GM12878 (cell line): ENCODE data around the gene DHRS1.

Source experiments
- BACH1 ChIP-seq: fragments of 450-650 bp; IDR thresholded peaks from 2 replicates; pipeline ENCODE4 v1.6.1; 2017; ENCODE audit warnings: mild to moderate bottlenecking, borderline replicate concordance
- CHD2 ChIP-seq: IDR thresholded peaks from 2 replicates; pipeline ENCODE4 v1.6.1; 2011; ENCODE audit warnings: low read depth, low read length, improper control_type of control experiment, borderline replicate concordance
- EGR1 ChIP-seq, 2 experiments: IDR thresholded peaks; 1 replicate in 1 of 2; 2 replicates in 1 of 2; pipeline ENCODE4 v1.6.1; 2011 to 2012; ENCODE audit warnings: low read depth in 2 of 2, low read length in 2 of 2, borderline replicate concordance in 1 of 2, mild to moderate bottlenecking in 1 of 2, moderate library complexity in 1 of 2
- RB1 ChIP-seq: fragments of 450-650 bp; formaldehyde crosslinking; IDR thresholded peaks from 2 replicates; pipeline ENCODE4 v1.6.1; 2017; ENCODE audit warnings: mild to moderate bottlenecking, borderline replicate concordance
- SRF ChIP-seq, 2 experiments: IDR thresholded peaks; 2 replicates each; pipeline ENCODE4 v1.6.1; 2011; ENCODE audit warnings: low read depth in 2 of 2, low read length in 2 of 2, mild to moderate bottlenecking in 1 of 2, moderate library complexity in 1 of 2
- ZNF274 ChIP-seq: IDR thresholded peaks from one replicate; pipeline ENCODE4 v1.8.0; 2011; ENCODE audit not compliant: insufficient read length, insufficient read depth
- ZNF687 ChIP-seq: fragments of 450-650 bp; IDR thresholded peaks from 2 replicates; pipeline ENCODE4 v1.6.1; 2017; ENCODE audit warnings: mild to moderate bottlenecking, moderate library complexity
- TF ChIP-seq, protein P1 (sequence below): IDR thresholded peaks from 2 replicates; pipeline ENCODE4 v1.6.1; 2011; ENCODE audit warnings: borderline replicate concordance, low read depth, mild to moderate bottlenecking, moderate library complexity, low read length; ENCODE audit not compliant: insufficient read depth, poor library complexity, severe bottlenecking

- TF ChIP-seq SRF (IDR thresholded peaks at IDR 0.05; ENCODE audit: low read depth in 2 of 2, low read length in 2 of 2): no peak
- no peak for TF ChIP-seq ZNF274
- TF ChIP-seq BACH1: no peak
- no peak for TF ChIP-seq EGR1 (IDR thresholded peaks at IDR 0.05; ENCODE audit: borderline replicate concordance in 1 of 2, low read depth in 2 of 2, low read length in 2 of 2)
- TF ChIP-seq CHD2: no peak
- no peak for TF ChIP-seq ZNF687
- TF ChIP-seq RB1: no peak
- TF ChIP-seq, protein P1, sequence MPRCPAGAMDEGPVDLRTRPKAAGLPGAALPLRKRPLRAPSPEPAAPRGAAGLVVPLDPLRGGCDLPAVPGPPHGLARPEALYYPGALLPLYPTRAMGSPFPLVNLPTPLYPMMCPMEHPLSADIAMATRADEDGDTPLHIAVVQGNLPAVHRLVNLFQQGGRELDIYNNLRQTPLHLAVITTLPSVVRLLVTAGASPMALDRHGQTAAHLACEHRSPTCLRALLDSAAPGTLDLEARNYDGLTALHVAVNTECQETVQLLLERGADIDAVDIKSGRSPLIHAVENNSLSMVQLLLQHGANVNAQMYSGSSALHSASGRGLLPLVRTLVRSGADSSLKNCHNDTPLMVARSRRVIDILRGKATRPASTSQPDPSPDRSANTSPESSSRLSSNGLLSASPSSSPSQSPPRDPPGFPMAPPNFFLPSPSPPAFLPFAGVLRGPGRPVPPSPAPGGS: no peak
Measured at GRCh38 chr14:24273422-24273998, 26.1 kb downstream of the DHRS1 start.
